ENCODE data around the gene TRIM62.
A peak's percentile ranks its signal among the peaks of the same experiment; 100 is the strongest.

TRIM62 gene

DNA sequence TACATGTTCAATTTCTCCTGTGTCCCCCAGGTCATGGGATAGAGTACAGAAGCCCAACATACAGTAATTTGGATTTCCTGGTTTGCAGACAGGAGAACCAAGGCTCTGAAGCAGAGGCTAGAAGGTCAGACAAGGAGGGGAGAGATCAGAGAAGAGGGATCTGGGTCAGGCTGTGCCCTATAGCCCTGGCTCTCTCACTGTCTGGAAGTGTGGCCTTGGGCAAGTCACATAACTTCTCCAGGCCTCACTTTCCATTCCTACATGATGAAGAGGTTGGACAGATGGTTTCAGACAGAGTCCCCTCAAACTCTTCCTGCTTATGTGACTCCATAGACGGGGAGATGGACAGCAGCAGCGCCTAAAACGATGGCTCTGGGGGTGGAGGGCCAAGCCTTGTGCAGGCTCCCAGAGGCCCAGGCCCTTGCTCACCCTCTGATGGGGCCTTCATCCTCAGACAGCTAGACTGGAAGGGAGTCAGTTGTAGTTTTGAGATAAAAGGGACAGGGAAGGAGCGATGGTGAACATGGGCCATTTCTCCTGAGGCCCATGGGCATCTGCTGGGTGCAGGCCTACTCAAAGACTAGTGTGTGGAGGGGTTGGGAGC, 2.9 kb downstream of the TRIM62 start:
- Histone ChIP-seq H3K36me3 (ENCODE audit: insufficient read depth, low read length) (no peaks in the 10 kb centered on the region), H3K9me3 (replicated peaks; ENCODE audit: low read length) (no peaks in the 10 kb centered on the region), H3K4me2 (ENCODE audit: low read length) (no peak overlapping the region), H3K4me1 (ENCODE audit: control insufficient read depth, insufficient read depth, low read length) (peaks cover 29% of the 10 kb centered on the region), H3K27me3 (ENCODE audit: control insufficient read depth, insufficient read depth, low read length) (peaks cover 12% of the 10 kb centered on the region), H3K4me3 (ENCODE audit: low read length) (no peak overlapping the region), H3K9ac (ENCODE audit: low read depth, low read length) (no peak overlapping the region)

DNA sequence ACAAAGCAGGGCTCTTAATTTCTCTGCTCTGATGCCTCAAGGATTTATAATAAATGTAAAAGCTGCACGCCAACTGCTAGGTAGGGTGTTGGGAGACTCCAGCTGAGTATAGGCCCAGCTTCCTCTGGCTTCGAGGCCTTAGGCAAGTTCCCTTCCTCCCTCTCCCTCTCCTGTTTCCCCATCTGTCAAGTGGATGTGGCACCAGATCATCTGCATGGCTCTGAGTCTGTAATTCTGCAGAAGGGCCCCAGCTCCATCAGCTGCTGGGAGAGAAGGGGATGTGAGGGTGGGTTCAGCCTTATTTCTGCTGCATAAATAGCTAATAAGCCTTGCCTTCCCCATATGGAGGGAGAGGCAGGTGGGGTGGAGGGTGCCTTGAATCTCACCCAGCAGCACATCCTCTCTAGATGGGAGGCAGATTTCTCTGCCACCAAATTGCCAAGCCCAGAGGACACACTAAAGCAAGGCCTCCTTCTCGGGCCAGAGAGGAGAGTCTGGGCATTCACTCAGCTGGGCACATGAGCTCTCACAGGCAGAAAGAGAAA, 3.8 kb downstream of the TRIM62 start:
- H3K9ac ChIP-seq (ENCODE audit: low read depth, low read length) = no peak overlapping the region
- peaks cover 4% of the 10 kb centered on the region for H3K27me3 ChIP-seq (ENCODE audit: control insufficient read depth, insufficient read depth, low read length)
- no peaks in the 10 kb centered on the region for H3K36me3 ChIP-seq (ENCODE audit: insufficient read depth, low read length)
- no peak overlapping the region for H3K4me3 ChIP-seq (ENCODE audit: low read length)
- H3K4me1 ChIP-seq (ENCODE audit: control insufficient read depth, insufficient read depth, low read length) = peaks cover 29% of the 10 kb centered on the region
- H3K4me2 ChIP-seq (ENCODE audit: low read length) = no peak overlapping the region
- no peaks in the 10 kb centered on the region for H3K9me3 ChIP-seq (replicated peaks; ENCODE audit: low read length)

DNA sequence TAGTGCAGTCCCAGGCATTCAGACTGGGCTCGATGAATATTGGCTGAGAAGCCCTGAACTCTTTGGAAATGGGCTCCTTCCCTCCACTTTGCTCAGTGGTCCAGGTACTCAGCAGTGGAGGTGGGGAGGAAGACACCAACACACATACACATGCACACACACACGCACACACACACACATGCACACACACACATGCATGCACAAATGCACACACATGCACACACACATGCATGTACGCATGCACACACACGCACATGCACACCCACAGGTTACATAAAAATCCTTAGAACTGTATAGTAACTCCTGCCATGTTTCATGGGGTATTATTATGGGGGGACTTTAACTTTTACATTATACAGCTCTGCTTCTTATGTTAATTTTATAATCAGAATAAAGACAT, 5.0 kb downstream of the TRIM62 start:
- no peak overlapping the region for H3K4me3 ChIP-seq (ENCODE audit: low read length)
- H3K9me3 ChIP-seq (replicated peaks; ENCODE audit: low read length) = no peaks in the 10 kb centered on the region
- H3K4me2 ChIP-seq (ENCODE audit: low read length) = no peak overlapping the region
- H3K27me3 ChIP-seq (ENCODE audit: control insufficient read depth, insufficient read depth, low read length) = no peaks in the 10 kb centered on the region
- peaks cover 22% of the 10 kb centered on the region for H3K4me1 ChIP-seq (ENCODE audit: control insufficient read depth, insufficient read depth, low read length)
- H3K9ac ChIP-seq (ENCODE audit: low read depth, low read length) = no peak overlapping the region
- H3K36me3 ChIP-seq (ENCODE audit: insufficient read depth, low read length) = no peaks in the 10 kb centered on the region

DNA sequence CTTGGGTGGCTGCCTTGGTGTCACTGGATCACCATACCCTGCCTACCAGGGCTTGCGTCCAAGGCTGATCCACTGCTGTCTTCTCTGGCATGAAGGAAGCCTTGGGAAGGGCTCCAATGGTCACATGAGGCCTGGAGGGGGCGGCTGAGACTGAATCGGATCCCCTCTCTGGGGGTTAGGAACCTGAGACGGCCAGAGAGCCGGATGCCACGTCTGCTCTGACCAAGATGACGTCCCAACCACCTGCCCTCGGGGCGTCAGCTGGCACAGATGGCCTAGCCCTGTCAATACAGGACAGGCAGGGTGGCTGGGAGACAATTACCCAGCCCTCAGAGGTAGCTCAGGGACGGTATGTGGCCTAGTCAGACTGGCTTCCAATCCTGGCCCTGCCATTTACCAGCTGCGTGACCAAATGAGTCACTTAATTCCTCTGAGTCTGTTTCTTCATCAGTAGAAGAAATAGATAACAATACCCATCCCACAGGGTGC, 5.4 kb downstream of the TRIM62 start:
- H3K27me3 ChIP-seq (ENCODE audit: control insufficient read depth, insufficient read depth, low read length) = no peaks in the 10 kb centered on the region
- no peaks in the 10 kb centered on the region for H3K9me3 ChIP-seq (replicated peaks; ENCODE audit: low read length)
- H3K9ac ChIP-seq (ENCODE audit: low read depth, low read length) = peak overlapping the region; percentile 48
- H3K36me3 ChIP-seq (ENCODE audit: insufficient read depth, low read length) = no peaks in the 10 kb centered on the region
- no peak overlapping the region for H3K4me2 ChIP-seq (ENCODE audit: low read length)
- H3K4me1 ChIP-seq (ENCODE audit: control insufficient read depth, insufficient read depth, low read length) = peaks cover 22% of the 10 kb centered on the region
- no peak overlapping the region for H3K4me3 ChIP-seq (ENCODE audit: low read length)

DNA sequence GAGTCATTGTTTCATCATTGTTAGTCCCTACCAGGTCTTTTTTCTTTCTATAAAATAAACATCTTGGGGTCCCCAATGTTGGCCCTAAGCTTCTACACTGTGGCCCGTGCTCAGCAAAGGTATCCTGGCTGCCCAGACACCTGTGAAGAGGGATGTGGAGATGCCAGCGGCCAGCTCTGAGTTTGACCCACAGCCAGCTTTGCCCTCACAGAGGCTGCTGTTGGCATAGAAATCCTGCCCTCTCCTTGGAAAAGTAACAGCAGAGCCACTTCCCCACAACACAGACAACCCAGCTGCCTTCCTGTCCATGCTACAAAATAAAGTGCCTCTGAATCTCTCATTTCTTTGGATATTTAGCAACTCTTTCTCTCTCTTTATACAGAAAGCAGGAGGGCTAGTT, 6.0 kb downstream of the TRIM62 start:
- no peak overlapping the region for H3K4me2 ChIP-seq (ENCODE audit: low read length)
- H3K4me1 ChIP-seq (ENCODE audit: control insufficient read depth, insufficient read depth, low read length) = peaks cover 18% of the 10 kb centered on the region
- no peaks in the 10 kb centered on the region for H3K9me3 ChIP-seq (replicated peaks; ENCODE audit: low read length)
- no peaks in the 10 kb centered on the region for H3K36me3 ChIP-seq (ENCODE audit: insufficient read depth, low read length)
- H3K9ac ChIP-seq (ENCODE audit: low read depth, low read length) = peak overlapping the region; percentile 48
- no peaks in the 10 kb centered on the region for H3K27me3 ChIP-seq (ENCODE audit: control insufficient read depth, insufficient read depth, low read length)
- H3K4me3 ChIP-seq (ENCODE audit: low read length) = no peak overlapping the region

DNA sequence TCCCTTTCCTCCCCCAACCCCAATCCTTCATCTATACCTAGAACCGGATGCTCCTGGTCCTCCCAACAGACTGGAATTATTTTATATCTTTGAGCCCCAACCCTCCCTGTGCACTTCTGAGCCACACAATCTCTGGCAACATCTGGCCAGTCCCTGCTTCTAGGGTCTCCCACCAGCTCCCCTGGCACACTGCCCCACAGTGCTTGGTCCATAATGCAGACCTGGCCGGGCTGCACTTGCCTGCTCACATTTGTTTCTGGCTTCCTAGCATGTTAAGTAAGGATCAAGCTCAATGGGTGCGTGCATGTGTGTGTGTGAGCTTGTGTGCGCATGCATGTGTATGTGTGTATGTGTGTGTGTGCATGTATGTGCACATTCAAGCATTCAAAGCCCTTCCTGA, 8.8 kb downstream of the TRIM62 start:
- H3K36me3 ChIP-seq (ENCODE audit: insufficient read depth, low read length) = no peaks in the 10 kb centered on the region
- no peak overlapping the region for H3K4me3 ChIP-seq (ENCODE audit: low read length)
- no peak overlapping the region for H3K9ac ChIP-seq (ENCODE audit: low read depth, low read length)
- peaks cover 16% of the 10 kb centered on the region for H3K4me1 ChIP-seq (ENCODE audit: control insufficient read depth, insufficient read depth, low read length)
- H3K4me2 ChIP-seq (ENCODE audit: low read length) = no peak overlapping the region
- no peaks in the 10 kb centered on the region for H3K9me3 ChIP-seq (replicated peaks; ENCODE audit: low read length)
- H3K27me3 ChIP-seq (ENCODE audit: control insufficient read depth, insufficient read depth, low read length) = no peaks in the 10 kb centered on the region

DNA sequence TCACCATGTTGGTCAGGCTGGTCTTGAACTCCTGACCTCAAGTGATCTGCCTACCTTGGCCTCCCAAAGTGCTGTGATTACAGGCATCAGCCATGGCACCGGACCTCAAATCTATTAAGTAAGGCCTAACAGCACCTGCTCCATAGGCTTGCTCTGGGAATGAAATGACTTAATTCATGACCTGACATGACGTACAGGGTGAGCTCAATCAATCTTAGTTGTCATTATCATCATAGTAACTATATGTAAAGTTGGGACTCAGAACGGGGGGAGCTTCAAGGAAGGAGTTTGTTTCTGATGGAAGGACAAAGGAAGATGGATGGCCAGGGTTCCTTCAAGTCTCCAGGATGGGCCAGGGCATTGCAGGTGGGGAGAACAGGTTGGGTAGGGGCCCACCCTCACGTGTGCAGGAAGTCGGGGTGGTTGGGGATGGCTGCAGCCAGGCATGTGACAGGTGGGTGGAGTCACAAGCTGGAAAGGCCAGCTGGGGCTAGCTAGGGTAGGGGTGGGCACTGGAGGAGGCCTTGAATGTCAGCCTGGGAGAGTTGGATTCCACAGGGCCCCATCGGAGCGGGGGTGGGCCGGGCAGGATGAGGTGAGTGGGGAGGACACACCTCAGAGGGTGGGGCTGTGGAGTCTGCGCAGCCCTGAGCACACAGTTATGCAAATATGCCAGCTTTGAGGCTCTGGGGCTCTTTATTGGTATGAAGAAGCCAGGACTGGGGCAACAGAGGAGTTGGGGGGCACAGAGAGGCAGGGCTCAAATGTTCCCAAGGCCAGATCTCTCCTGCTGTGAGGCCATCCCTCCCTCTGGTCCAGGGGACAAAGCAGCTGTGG, 9.6 kb downstream of the TRIM62 start:
- Histone ChIP-seq H3K4me3 (ENCODE audit: low read length) (no peak overlapping the region), H3K4me2 (ENCODE audit: low read length) (no peak overlapping the region), H3K4me1 (ENCODE audit: control insufficient read depth, insufficient read depth, low read length) (peaks cover 16% of the 10 kb centered on the region), H3K36me3 (ENCODE audit: insufficient read depth, low read length) (no peaks in the 10 kb centered on the region), H3K9ac (ENCODE audit: low read depth, low read length) (no peak overlapping the region), H3K27me3 (ENCODE audit: control insufficient read depth, insufficient read depth, low read length) (no peaks in the 10 kb centered on the region), H3K9me3 (replicated peaks; ENCODE audit: low read length) (no peaks in the 10 kb centered on the region)

DNA sequence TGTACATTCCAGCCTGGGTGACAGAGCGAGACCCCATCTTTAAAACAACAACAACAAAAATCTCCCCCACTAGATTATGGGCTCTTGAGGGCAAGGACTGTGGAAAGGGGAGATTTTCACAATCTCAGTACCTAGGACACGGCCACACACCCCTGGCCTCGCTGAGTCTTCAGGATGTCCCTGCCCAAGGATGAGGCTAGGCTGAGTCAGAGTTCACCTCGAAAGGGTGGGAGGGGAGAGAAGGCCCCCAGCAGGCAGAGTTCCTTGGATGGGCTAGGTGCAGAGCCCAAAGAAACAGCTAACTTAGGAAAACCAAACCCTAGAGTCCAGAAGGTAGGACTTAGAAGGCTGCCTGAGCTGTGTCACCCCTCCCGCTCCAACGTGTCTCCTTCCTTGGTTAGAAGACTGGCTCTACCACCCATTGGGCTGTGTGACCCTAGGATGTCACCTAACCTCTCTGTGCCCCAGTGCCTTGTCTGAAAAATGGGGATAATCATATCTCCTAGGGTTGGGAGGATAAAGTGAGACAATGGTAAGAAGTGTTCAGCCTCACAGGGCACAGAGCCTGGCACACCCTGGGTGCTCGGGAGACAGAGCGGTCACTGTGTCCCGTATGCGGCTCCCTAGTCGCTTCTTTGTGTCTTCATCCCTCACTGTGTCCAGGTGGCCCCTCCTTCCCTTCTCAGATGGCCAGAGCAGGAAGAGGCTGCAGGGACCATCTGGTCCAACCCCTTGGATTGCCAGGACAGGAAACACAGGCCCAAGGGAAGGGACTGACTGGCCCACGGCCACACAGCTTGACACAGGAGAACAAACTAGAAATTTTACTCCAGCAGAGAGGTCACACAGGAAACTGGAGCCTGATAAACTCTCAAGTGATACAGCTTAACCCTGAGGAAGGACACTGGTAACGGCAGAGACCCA, 11.2 kb downstream of the TRIM62 start:
- no peaks in the 10 kb centered on the region for H3K9me3 ChIP-seq (replicated peaks; ENCODE audit: low read length)
- no peak overlapping the region for H3K4me3 ChIP-seq (ENCODE audit: low read length)
- H3K4me1 ChIP-seq (ENCODE audit: control insufficient read depth, insufficient read depth, low read length) = peaks cover 4% of the 10 kb centered on the region
- H3K27me3 ChIP-seq (ENCODE audit: control insufficient read depth, insufficient read depth, low read length) = no peaks in the 10 kb centered on the region
- no peak overlapping the region for H3K9ac ChIP-seq (ENCODE audit: low read depth, low read length)
- H3K36me3 ChIP-seq (ENCODE audit: insufficient read depth, low read length) = no peaks in the 10 kb centered on the region
- H3K4me2 ChIP-seq (ENCODE audit: low read length) = no peak overlapping the region

DNA sequence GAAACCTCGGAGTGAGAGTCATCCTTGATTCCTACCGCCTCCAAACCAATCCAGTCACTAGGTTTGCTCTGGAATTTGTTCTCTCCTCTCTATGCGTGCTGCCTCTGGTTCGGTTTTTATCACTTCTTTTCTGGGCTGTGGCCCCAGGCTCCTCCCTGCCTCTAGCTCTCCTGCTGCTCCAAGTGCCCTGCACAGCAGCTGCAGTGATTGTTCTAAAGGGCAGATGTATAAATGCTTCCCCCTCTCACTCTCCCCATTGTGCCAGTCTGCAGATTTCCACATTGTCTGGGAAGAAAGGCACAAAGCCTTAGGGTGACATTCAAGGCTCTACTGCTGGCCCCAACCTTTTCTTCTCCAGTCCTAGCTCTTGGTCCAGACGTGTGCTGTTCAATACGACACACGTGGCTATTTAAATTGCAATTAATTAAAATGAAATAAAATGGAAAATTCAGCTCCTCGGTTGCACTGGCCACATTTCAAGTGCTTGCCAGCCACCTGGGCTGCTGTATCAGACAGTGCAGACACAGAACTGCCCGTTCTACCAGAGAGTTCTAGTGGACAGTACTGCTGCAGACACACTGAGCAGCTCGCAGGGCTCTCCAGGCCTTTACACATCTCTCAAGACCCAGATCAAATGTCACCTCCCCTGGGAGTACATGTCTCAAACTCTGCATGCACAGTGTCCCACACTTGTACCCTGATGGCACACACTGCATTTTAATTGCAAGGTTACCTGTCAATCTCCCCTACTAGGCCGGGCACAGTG, 12.4 kb downstream of the TRIM62 start:
- H3K27me3 ChIP-seq (ENCODE audit: control insufficient read depth, insufficient read depth, low read length) = no peaks in the 10 kb centered on the region
- no peaks in the 10 kb centered on the region for H3K36me3 ChIP-seq (ENCODE audit: insufficient read depth, low read length)
- no peaks in the 10 kb centered on the region for H3K9me3 ChIP-seq (replicated peaks; ENCODE audit: low read length)
- peaks cover 4% of the 10 kb centered on the region for H3K4me1 ChIP-seq (ENCODE audit: control insufficient read depth, insufficient read depth, low read length)
- H3K4me2 ChIP-seq (ENCODE audit: low read length) = no peak overlapping the region
- no peak overlapping the region for H3K9ac ChIP-seq (ENCODE audit: low read depth, low read length)
- no peak overlapping the region for H3K4me3 ChIP-seq (ENCODE audit: low read length)

DNA sequence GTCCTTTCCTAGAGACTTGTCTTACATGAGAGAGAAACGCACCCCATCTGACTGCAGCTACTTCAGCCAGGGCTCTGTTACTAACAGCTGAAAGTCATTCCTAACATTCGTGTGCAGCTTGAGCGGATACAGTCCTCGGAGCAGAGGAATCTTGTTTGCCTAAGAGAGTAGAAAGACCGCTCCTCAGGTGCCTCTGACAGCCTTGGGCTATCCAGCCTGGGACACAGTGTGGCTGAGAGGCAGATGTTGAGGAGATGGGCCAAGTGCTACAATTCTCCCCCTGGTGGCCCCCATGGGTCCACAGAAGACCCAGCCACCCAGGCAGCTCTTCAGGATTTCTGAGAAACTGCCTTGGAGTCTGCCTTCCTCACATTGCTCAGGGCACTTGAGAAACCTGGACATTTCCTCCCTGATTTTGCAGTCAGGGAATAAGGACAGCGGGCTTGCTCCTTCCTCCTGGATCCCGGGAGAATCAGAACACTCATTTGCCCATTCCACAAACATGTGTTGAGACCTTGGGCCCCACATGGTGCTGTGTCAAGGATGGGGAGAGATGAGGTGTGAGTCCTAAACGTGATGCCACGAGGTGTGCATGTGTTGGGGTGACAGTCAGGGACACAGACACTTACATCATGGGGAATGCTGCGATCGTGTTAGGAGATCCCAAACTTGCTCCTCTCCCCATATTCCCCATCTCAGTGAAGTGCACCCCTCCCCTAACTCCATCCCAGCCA, 13.1 kb downstream of the TRIM62 start:
- Histone ChIP-seq H3K27me3 (ENCODE audit: control insufficient read depth, insufficient read depth, low read length) (no peaks in the 10 kb centered on the region), H3K9me3 (replicated peaks; ENCODE audit: low read length) (no peaks in the 10 kb centered on the region), H3K36me3 (ENCODE audit: insufficient read depth, low read length) (no peaks in the 10 kb centered on the region), H3K9ac (ENCODE audit: low read depth, low read length) (no peak overlapping the region), H3K4me2 (ENCODE audit: low read length) (no peak overlapping the region), H3K4me3 (ENCODE audit: low read length) (no peak overlapping the region), H3K4me1 (ENCODE audit: control insufficient read depth, insufficient read depth, low read length) (peaks cover 8% of the 10 kb centered on the region)

Data from skeletal muscle satellite cell (primary cell).